Measurements from ENCODE around the gene ACOT4.

Gene ACOT4

DNA sequence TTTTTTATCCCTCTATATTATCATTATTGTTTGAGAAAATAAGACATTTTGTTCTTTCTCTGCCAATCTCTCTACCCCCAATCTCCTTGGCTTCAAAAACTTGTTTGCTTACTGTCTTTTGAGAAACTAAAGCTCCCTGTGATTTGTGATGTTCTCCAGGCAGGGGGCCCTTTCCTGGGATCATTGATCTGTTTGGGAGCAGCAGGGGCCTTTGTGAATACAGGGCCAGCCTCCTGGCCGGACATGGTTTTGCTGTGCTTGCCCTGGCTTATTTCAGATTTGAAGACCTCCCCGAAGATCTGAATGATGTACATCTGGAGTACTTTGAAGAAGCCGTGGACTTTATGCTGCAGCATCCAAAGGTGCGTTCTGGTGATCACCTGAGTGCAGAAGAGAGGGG lies 25.2 kb downstream of the ACOT4 start:
- TF ChIP-seq CTBP1 (IDR thresholded peaks at IDR 0.05; ENCODE audit: borderline replicate concordance) (no peak), BHLHE40 (IDR thresholded peaks at IDR 0.05; ENCODE audit: borderline replicate concordance) (no peak), HDGF (IDR thresholded peaks at IDR 0.05; ENCODE audit: borderline replicate concordance) (no peak), LEF1 (IDR thresholded peaks at IDR 0.05; ENCODE audit: borderline replicate concordance) (no peak), SP1 (IDR thresholded peaks at IDR 0.05) (no peak), FOXA1 (IDR thresholded peaks at IDR 0.05) (no peak), ELF4 (IDR thresholded peaks at IDR 0.05) (no peak), TARDBP (IDR thresholded peaks at IDR 0.05) (no peak), FOXM1 (IDR thresholded peaks at IDR 0.05; ENCODE audit: borderline replicate concordance) (no peak), ZNF384 (IDR thresholded peaks at IDR 0.05) (no peak), L3MBTL2 (conservative IDR thresholded peaks at IDR 0.05) (no peak), SUZ12 (IDR thresholded peaks at IDR 0.05) (no peak), ARNT (IDR thresholded peaks at IDR 0.05) (no peak)
- TF ChIP-seq, protein P1, sequence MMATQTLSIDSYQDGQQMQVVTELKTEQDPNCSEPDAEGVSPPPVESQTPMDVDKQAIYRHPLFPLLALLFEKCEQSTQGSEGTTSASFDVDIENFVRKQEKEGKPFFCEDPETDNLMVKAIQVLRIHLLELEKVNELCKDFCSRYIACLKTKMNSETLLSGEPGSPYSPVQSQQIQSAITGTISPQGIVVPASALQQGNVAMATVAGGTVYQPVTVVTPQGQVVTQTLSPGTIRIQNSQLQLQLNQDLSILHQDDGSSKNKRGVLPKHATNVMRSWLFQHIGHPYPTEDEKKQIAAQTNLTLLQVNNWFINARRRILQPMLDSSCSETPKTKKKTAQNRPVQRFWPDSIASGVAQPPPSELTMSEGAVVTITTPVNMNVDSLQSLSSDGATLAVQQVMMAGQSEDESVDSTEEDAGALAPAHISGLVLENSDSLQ (IDR thresholded peaks at IDR 0.05), result no peak
- DNase-seq (ENCODE audit: extremely low spot score), result no peak
- ChIA-PET CTCF (no interaction called here), POLR2A (no interaction called here)

DNA sequence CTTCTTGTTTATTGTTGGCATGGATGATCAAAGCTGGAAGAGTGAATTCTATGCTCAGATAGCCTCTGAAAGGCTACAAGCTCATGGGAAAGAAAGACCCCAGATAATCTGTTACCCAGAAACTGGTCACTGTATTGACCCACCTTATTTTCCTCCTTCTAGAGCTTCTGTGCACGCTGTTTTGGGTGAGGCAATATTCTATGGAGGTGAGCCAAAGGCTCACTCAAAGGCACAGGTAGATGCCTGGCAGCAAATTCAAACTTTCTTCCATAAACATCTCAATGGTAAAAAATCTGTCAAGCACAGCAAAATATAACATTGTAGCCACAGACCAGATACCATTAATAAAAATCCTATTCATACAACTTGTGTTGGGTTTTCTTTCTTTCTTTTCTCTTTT lies 27.9 kb downstream of the ACOT4 start:
- DNase-seq (ENCODE audit: extremely low spot score), result no peak
- ChIA-PET POLR2A (interaction anchor here (1.9 kb wide), 1 partner anchor 51 kb away, joined by 5 read pairs; the partner anchor contains the start of gene ACOT2), CTCF (interaction anchor here (0.8 to 1.1 kb wide), 2 partner anchors 14 to 48 kb away, joined by 3 to 4 read pairs; no protein-coding TSS in a partner anchor)
- no peak for TF ChIP-seq ZNF384 (IDR thresholded peaks at IDR 0.05)
- no peak for TF ChIP-seq L3MBTL2 (conservative IDR thresholded peaks at IDR 0.05)
- no peak for TF ChIP-seq LEF1 (IDR thresholded peaks at IDR 0.05; ENCODE audit: borderline replicate concordance)
- no peak for TF ChIP-seq FOXK2 (IDR thresholded peaks at IDR 0.05)

DNA sequence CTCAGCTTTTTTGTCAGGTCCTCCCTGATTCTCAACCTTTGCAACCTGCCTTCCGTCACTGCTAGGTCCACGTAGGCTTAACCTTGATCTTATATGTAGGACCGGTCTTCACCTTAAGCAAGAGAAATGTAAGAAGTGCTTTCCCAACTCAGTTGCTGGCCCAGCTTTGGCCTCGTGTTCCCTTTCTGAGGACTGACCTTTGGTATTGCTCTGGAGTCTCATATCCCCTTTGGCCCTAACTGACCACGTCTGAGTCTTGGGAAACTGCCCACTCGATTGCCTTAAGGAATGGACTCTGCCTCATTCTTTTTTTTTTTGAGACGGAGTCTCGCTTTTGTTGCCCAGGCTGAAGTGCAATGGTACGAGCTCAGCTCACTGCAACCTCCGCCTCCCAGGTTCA lies 28.6 kb downstream of the ACOT4 start:
- TF ChIP-seq ARNT (IDR thresholded peaks at IDR 0.05), result no peak
- no peak for TF ChIP-seq TARDBP (IDR thresholded peaks at IDR 0.05)
- no peak for TF ChIP-seq FOXK2 (IDR thresholded peaks at IDR 0.05)
- no peak for TF ChIP-seq L3MBTL2 (conservative IDR thresholded peaks at IDR 0.05)
- no peak for TF ChIP-seq FOXM1 (IDR thresholded peaks at IDR 0.05; ENCODE audit: borderline replicate concordance)
- TF ChIP-seq ZNF384 (IDR thresholded peaks at IDR 0.05), result no peak
- TF ChIP-seq FOXA1 (IDR thresholded peaks at IDR 0.05), result no peak
- no peak for TF ChIP-seq NFRKB (IDR thresholded peaks at IDR 0.05)
- POLR2A ChIA-PET, result interaction anchor here (1.9 kb wide), 1 partner anchor 51 kb away, joined by 5 read pairs; the partner anchor contains the start of gene ACOT2
- CTCF ChIA-PET, result no interaction called here
- no peak for DNase-seq (ENCODE audit: extremely low spot score)

DNA sequence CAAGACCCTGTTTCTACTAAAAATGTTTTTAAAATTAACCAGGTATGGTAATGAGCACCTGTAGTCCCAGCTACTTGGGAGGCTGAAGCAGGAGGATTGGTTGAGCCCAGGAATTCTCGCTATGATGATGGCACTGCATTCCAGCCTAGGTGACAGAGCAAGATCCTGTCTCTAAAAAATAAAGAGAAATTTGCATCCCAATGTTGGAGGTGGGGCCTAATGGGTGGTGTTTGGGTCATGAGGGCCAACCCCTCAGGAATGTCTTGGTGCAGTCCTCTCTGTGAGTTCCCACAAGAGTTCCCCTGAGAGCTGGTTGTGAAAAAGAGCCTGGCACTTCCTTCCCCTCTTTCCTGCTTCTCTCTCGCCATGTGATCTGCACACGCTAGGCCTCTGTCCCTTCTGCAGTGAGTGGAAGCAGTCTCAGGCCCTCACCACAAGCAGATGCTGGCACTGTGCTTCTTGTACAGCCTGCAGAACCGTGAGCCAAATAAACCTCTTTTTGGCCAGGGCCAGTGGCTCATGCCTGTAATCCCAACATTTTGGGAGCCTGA lies 31.9 kb downstream of the ACOT4 start:
- TF ChIP-seq LEF1 (IDR thresholded peaks at IDR 0.05; ENCODE audit: borderline replicate concordance) (no peak), L3MBTL2 (conservative IDR thresholded peaks at IDR 0.05) (no peak), SUZ12 (IDR thresholded peaks at IDR 0.05) (no peak), CTBP1 (IDR thresholded peaks at IDR 0.05; ENCODE audit: borderline replicate concordance) (no peak), ARNT (IDR thresholded peaks at IDR 0.05) (no peak), FOXK2 (IDR thresholded peaks at IDR 0.05) (no peak), FOXA1 (IDR thresholded peaks at IDR 0.05) (no peak)
- TF ChIP-seq, protein P1 (IDR thresholded peaks at IDR 0.05), result no peak
- CTCF ChIA-PET, result no interaction called here
- no peak for DNase-seq (ENCODE audit: extremely low spot score)
- POLR2A ChIA-PET, result no interaction called here

DNA sequence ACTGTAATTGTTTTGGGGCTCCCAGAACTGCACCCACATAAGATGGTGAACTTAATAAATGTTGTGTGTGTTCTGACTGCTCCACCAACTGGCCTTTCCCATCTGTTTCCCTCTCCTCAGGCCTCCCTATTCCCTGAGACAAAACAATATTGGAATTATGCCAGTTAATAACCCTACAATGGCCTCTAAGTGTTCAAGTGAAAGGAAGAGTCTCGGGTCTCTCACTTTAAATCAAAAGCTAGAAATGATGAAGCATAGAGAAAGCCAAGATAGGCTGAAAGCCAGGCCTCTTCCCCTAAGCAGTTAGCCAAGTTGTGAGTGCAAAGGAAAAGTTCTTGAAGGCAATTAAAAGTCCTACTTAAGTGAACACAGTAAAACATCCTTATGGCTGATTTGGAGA lies 34.0 kb downstream of the ACOT4 start:
- no peak for TF ChIP-seq LEF1 (IDR thresholded peaks at IDR 0.05; ENCODE audit: borderline replicate concordance)
- no peak for TF ChIP-seq FOXM1 (IDR thresholded peaks at IDR 0.05; ENCODE audit: borderline replicate concordance)
- no peak for TF ChIP-seq SUZ12 (IDR thresholded peaks at IDR 0.05)
- TF ChIP-seq ELF4 (IDR thresholded peaks at IDR 0.05), result no peak
- TF ChIP-seq FOXK2 (IDR thresholded peaks at IDR 0.05), result no peak
- no peak for TF ChIP-seq ARNT (IDR thresholded peaks at IDR 0.05)
- TF ChIP-seq, protein P1 (IDR thresholded peaks at IDR 0.05), result no peak
- TF ChIP-seq SP1 (IDR thresholded peaks at IDR 0.05), result no peak
- no peak for TF ChIP-seq CTBP1 (IDR thresholded peaks at IDR 0.05; ENCODE audit: borderline replicate concordance)
- no peak for TF ChIP-seq NFRKB (IDR thresholded peaks at IDR 0.05)
- TF ChIP-seq BHLHE40 (IDR thresholded peaks at IDR 0.05; ENCODE audit: borderline replicate concordance), result no peak
- TF ChIP-seq ZNF384 (IDR thresholded peaks at IDR 0.05), result no peak
- TF ChIP-seq FOXA1 (IDR thresholded peaks at IDR 0.05), result no peak
- no peak for TF ChIP-seq HDGF (IDR thresholded peaks at IDR 0.05; ENCODE audit: borderline replicate concordance)
- TF ChIP-seq TARDBP (IDR thresholded peaks at IDR 0.05), result no peak
- TF ChIP-seq L3MBTL2 (conservative IDR thresholded peaks at IDR 0.05), result no peak
- no peak for DNase-seq (ENCODE audit: extremely low spot score)
- ChIA-PET POLR2A (interaction anchor here (2.9 kb wide), 1 partner anchor 13 kb away, joined by 7 read pairs; the partner anchor contains the start of gene ACOT6), CTCF (no interaction called here)

DNA sequence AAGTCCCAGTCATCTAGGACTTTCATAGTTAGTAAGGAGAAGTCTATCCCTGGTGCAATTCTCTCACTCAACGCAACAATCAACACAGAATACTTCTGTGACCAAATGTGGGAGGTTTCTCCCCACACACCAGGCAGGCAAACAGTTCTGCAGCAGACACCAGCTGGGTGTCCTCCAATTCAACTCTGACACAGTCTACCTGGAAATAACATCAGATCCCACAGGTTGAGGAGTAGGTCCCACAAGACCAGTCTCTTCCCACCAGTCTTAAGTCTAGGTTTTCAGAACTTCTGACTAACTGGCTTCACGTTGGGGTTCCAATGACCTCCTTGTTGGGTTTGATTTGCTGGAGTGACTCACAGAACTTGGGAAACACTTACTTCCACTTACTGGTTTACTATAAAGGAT lies 35.5 kb downstream of the ACOT4 start:
- CTCF ChIA-PET, result interaction anchor here (0.6 kb wide), 1 partner anchor 58 kb away, joined by 3 read pairs; the partner anchor contains the start of gene ACOT2
- no peak for DNase-seq (ENCODE audit: extremely low spot score)
- POLR2A ChIA-PET, result interaction anchor here (0.6 to 2.9 kb wide), 3 partner anchors 14 to 95 kb away, joined by 3 to 7 read pairs (median 3); partner anchors contain the start of genes ACOT2 and ACOT6
- TF ChIP-seq FOXA1 (IDR thresholded peaks at IDR 0.05), result no peak
- TF ChIP-seq LEF1 (IDR thresholded peaks at IDR 0.05; ENCODE audit: borderline replicate concordance), result no peak
- TF ChIP-seq CTBP1 (IDR thresholded peaks at IDR 0.05; ENCODE audit: borderline replicate concordance), result no peak
- no peak for TF ChIP-seq BHLHE40 (IDR thresholded peaks at IDR 0.05; ENCODE audit: borderline replicate concordance)
- no peak for TF ChIP-seq ELF4 (IDR thresholded peaks at IDR 0.05)
- TF ChIP-seq TARDBP (IDR thresholded peaks at IDR 0.05), result no peak
- TF ChIP-seq FOXK2 (IDR thresholded peaks at IDR 0.05), result no peak
- TF ChIP-seq, protein P1 (IDR thresholded peaks at IDR 0.05), result no peak
- no peak for TF ChIP-seq SUZ12 (IDR thresholded peaks at IDR 0.05)
- no peak for TF ChIP-seq L3MBTL2 (conservative IDR thresholded peaks at IDR 0.05)
- no peak for TF ChIP-seq ZNF384 (IDR thresholded peaks at IDR 0.05)
- no peak for TF ChIP-seq FOXM1 (IDR thresholded peaks at IDR 0.05; ENCODE audit: borderline replicate concordance)
- TF ChIP-seq ARNT (IDR thresholded peaks at IDR 0.05), result no peak
- TF ChIP-seq NFRKB (IDR thresholded peaks at IDR 0.05), result no peak
- no peak for TF ChIP-seq HDGF (IDR thresholded peaks at IDR 0.05; ENCODE audit: borderline replicate concordance)
- no peak for TF ChIP-seq SP1 (IDR thresholded peaks at IDR 0.05)

Data from HEK293T (cell line).